Sciatic nerve (tissue), 2 donors: ENCODE data around the gene ROBO2. TPM values are rescaled to one million over a fixed set of nuclear protein-coding genes. Genes with fewer than 3 reads are reported as not detected.

Experiments used
- ATAC-seq: fragments of 200-7000 bp; cut with Tn5 transposase; one replicate; pipeline ENCODE4 v1.9.1; 2020; ENCODE audit warnings: mild to moderate bottlenecking, moderate library complexity
- DNase-seq: peaks from one replicate; pipeline ENCODE4 v3.0.0-alpha.2; 2020; ENCODE audit warnings: low spot score
- intact Hi-C: fragments of 100-400 bp; cut with DNase I; formaldehyde crosslinking; loops from one replicate; pipeline ENCODE4 v1.14.2; 2022
- total RNA-seq: library from RNA; stranded (reverse); fragmentation: NEBNext Ultra II Directional; extraction: Animal tissue kit (Norgen Biotek cat#: 25700); gene quantifications from one replicate; pipeline ENCODE4 v1.2.1, GENCODE V29; 2021
- donor health status: DM: no; HTN: no; CAD: no.
- donor health status: DM: no; HTN: no; CAD: no.

Gene ROBO2
- total RNA-seq, 1 donor from 2014 or later, result 1.6 TPM

DNA sequence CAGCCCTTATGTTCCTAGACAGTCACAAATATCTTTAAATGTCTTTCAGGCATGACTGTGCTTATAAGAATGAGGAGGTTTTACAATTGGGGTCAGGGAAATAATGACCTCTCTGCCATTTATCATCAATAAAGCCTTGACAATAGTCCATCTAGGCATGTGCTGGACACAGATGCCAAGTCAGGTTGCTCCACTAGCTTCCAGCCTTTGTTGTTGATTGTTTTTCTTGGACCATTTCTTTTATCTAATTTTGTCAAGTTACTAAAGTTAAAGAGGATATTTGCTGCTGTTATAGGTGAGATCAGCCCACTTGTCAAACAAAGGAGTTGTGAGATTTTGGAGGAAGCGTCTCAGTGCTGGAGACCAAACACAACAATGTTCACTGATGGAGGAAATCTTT is 628.0 kb downstream of the ROBO2 start:
- intact Hi-C loops, result no loop called here
- ATAC-seq, result no peak
- no peak for DNase-seq

DNA sequence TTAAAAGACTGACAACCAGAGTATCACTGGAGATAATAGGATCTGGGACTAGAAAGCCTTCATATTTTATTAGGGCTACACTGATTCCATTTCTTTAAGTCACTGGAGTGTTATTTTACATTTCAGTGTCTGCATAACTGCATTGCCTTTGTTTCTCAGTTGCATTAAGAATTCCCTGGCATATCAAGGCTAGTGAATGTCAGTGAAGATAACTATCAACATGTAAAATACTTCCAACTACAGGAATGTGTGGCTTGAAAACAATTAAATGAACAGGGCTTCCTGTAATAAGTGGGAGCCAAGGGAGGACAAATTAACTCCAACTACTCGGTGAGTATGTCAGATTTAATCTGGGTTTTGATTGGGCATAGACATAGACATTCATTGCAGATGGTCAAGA is 628.5 kb downstream of the ROBO2 start:
- ATAC-seq, result no peak
- intact Hi-C loops, result no loop called here
- no peak for DNase-seq

DNA sequence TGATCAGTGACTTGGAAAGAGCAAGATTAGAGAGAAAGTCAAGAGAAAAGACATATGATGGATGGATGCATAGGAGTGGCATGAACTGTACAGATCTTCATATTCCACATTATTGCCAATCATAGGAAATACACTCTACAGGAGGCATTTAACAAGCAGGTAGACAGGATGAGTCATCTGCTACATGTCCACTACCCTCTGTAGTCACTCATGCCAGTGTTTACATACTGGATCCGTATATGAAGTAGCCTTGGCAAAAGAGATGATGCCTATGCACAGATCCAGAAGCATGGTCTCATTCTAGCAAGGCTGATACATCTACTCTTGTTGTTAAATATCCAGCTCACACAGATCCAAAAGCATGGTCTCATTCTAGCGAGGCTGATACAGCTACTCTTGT is 632.1 kb downstream of the ROBO2 start:
- intact Hi-C loops, result no loop called here
- DNase-seq (no peak), ATAC-seq (no peak)

DNA sequence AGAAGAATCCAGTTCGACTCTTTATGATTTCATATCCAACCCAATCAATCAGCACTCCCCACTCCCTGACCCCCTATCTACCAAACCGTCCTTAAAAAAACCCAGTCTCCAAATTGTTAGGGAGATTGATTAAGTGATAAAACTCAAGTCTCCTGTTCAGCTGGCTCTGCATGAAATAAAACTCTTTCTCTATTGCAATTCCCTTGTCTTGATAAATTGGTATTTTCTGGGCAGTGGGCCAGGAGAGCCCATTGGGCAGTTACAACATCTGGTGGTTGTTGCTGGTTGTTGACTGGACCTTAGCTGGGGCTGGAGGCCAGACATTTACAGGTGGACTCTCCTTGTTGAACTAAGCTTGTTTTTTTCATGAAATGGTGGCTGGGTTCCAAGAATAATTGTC is 642.3 kb downstream of the ROBO2 start:
- no peak for ATAC-seq
- intact Hi-C loops, result no loop called here

DNA sequence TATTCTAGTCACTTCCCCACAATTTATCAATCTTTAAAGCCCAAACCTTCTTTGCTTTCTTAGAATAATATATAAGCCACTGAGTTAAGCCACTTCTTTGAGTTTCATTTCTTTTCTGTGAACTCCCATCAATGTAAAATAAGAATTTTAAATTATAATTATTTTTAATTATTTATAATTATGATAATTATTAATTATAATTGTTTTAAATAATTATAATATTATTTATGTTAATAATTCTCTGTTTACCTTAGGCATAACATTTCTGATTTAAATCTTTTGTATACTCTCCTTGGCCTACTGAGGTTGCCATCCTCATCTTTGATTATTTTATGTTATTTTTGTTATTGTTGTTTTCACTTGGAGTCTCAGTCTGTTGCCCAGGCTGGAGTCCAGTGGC is 644.2 kb downstream of the ROBO2 start:
- ATAC-seq (no peak), DNase-seq (no peak)
- intact Hi-C loops, result no loop called here

More for the DNA sequence above, 642.3 kb downstream of the ROBO2 start:
- no peak for DNase-seq

DNA sequence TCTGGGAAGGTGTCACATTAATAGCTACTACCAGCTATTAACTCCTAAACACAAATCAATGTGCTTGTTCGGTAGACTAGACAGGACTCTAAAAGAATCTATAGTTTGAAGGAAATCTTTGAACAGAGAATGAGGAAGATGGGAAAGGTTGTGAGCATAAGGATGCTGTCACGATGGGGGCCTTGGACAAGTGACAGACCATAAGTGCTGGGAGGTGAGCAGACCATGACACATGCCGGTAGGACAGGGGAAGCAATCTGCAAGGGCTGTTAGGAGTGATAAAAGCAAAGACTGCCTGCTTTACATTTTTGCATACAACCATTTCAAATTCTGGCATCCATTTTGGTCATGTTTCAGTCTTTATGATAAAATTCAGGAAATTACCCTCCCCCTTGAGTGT is 645.8 kb downstream of the ROBO2 start:
- intact Hi-C loops, result no loop called here
- DNase-seq (no peak), ATAC-seq (no peak)

DNA sequence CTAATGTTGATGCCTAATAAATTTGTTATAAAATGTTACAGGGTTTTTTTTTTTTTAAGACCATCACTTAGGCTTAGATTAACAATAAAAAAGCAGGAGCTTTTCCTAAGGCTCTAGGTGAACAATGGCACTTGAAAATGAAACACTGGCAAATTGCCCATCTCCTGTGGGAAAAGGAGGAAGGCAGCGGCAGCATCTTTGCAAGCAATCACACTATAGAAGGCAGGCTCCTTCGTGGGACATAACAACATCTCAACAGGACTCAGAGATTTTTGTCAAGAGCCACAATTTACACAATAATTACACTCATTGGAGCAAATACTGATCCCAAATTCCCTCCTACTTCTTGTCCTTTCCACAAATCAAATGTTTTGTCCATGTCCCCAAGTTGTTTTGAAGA is 646.7 kb downstream of the ROBO2 start:
- DNase-seq (no peak), ATAC-seq (no peak)
- intact Hi-C loops, result no loop called here

DNA sequence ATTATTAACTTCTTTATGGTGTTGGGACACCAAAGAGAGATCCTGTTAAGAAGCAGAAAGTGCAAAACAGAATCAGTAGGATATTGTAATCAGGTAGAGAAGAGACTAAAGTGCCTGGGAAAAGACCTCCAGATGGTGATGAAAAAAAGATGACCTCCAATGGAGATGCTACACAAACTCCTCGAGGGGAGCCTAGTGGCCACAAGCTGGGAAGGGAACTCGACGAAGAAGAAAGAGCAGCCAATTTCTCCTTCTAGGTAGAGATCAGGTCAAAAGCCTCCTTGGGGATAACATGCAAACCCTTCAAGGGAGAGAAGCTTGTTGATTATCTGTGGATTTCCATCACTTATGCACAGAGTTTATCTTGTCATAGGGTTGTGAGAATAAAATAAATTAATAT is 647.6 kb downstream of the ROBO2 start:
- intact Hi-C loops, result no loop called here
- ATAC-seq (no peak), DNase-seq (no peak)

DNA sequence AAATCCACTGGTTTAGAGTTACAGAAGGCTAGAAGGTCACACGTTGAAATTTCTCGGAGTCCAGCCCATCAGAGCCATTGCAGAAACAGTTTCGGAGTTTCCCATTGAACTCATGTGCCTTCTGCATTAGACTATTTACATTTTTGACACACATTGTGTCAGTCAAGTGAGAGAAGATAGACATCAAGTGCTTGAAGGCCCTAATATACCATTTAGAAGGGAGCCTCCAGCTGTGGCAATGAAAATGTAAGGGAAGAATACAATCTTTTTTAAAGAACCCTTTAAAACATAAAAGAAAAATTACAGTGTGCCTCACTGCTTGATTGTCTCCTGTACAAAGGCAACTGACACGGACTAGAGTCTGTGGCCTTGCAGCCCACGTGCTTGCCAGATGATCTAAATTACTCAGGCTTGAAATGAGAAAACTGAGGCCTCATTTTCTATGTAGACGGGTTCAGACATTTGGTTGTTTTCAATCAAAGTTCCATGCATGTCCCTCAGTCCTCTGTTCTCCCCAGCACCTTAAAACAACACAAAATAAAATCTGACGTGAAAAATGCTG is 650.5 kb downstream of the ROBO2 start:
- intact Hi-C loops, result no loop called here
- DNase-seq (no peak), ATAC-seq (no peak)

DNA sequence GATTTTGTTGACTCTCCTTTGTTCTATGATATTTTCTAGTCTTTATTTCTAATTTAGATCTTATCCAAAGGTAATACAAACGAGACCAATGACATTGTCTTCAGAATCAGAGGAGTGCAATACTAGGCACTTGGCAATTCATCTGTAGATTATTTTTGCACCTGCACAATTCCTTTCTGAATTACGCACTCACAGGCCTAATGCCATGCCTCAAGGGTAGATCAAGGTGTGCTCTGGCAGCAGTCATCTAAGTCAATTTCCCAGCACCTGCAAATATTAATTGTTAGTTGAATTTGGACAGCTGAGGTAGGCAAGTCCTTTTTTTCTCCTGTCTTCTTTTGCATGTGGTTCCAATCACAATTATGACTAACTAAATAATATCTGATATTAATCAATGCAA is 653.2 kb downstream of the ROBO2 start:
- ATAC-seq (no peak), DNase-seq (no peak)
- intact Hi-C loops, result no loop called here

DNA sequence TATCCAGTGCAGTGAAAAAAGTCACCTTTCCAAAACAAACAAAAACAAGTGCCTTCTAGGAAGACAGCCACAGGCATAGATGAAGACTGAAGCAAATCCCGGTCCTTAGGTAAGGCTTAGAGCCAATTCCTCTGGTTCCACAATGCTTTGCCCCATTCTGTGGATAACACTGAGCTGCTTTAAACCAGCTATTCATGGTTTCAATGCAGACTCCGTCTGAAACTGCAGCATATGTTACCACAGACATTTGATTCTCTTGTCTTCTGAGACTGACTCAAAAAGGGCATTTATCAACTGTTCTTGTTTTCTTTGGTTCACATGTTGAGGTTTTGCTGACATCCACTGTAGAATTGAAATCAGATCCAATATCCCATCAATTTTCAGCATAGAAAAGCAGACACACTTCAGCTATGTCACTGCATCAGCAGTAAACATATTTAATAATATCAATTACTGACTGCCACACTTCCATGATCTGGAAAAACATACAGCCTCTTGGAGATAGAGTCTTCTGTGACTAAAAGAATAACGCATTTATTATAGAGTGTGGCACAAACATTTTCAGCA is 659.3 kb downstream of the ROBO2 start:
- ATAC-seq (no peak), DNase-seq (no peak)
- intact Hi-C loops, result no loop called here
